HG03159 (cell line): ENCODE results near the gene MYBPC3.
"Not testable (repeated sequence)": the region's sequence is repeated elsewhere in the genome, so short reads cannot be mapped to it uniquely, and the experiment has no call there.

Experiments used
- ATAC-seq: cut with Tn5 transposase; IDR thresholded peaks from one replicate; pipeline ENCODE4 v1.9.1; 2021; ENCODE audit warnings: mild to moderate bottlenecking, moderate library complexity; ENCODE audit not compliant: unreplicated experiment

Gene MYBPC3

GRCh38 chr11:47326198-47326597, 26.3 kb downstream of the MYBPC3 start:
- no peak for ATAC-seq

- ATAC-seq, result no peak
Measured at GRCh38 chr11:47325271-47326041, 27.0 kb downstream of the MYBPC3 start.

- ATAC-seq, result no peak
Measured at GRCh38 chr11:47324520-47324919, 28.0 kb downstream of the MYBPC3 start.

- ATAC-seq, result no peak
Measured at GRCh38 chr11:47318166-47318565, 34.3 kb downstream of the MYBPC3 start.

- peak; percentile 52 for ATAC-seq
Measured at GRCh38 chr11:47317064-47317828, 35.3 kb downstream of the MYBPC3 start.

GRCh38 chr11:47316501-47316900, 36.0 kb downstream of the MYBPC3 start:
- ATAC-seq, result not testable (repeated sequence)

- ATAC-seq, result no peak
Measured at GRCh38 chr11:47314992-47315391, 37.5 kb downstream of the MYBPC3 start.

GRCh38 chr11:47308050-47308823, 44.3 kb downstream of the MYBPC3 start:
- no peak for ATAC-seq

GRCh38 chr11:47306484-47306844, 46.0 kb downstream of the MYBPC3 start:
- no peak for ATAC-seq

- ATAC-seq, result no peak
Measured at GRCh38 chr11:47305734-47306483, 46.6 kb downstream of the MYBPC3 start.

- no peak for ATAC-seq
Measured at GRCh38 chr11:47302853-47303252, 49.6 kb downstream of the MYBPC3 start.

GRCh38 chr11:47299078-47299477, 53.4 kb downstream of the MYBPC3 start:
- ATAC-seq, result no peak

- ATAC-seq, result no peak
Measured at GRCh38 chr11:47296045-47296444, 56.5 kb downstream of the MYBPC3 start.

- no peak for ATAC-seq
Measured at GRCh38 chr11:47295385-47295784, 57.1 kb downstream of the MYBPC3 start.

GRCh38 chr11:47289856-47290255, 62.6 kb downstream of the MYBPC3 start:
- ATAC-seq, result no peak

- no peak for ATAC-seq
Measured at GRCh38 chr11:47288066-47288465, 64.4 kb downstream of the MYBPC3 start.

- ATAC-seq, result no peak
Measured at GRCh38 chr11:47285969-47286770, 66.3 kb downstream of the MYBPC3 start.

GRCh38 chr11:47284151-47284550, 68.4 kb downstream of the MYBPC3 start:
- no peak for ATAC-seq

- no peak for ATAC-seq
Measured at GRCh38 chr11:47282462-47282861, 70.0 kb downstream of the MYBPC3 start.
